Measurements from ENCODE around the gene ACOXL.

Gene ACOXL

DNA sequence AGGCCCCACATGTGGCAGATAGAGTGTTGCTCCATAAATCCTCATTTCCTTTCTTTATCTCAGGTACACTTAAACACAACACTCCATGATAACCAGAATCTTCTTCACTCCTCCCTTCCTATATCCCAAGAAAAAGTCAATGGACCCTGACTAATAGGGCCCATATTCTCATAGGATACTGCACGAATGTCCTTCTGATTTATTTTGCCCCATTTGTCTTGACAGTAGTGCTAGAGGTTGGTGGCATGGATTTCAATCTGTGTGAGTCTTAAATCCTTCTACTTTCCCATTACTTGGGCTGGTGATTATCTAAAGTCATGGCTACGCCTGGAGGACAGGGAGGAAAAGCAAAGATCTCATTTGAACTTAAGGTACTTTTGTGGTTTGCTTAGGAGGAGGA is 156.0 kb downstream of the ACOXL start:
- Histone ChIP-seq H3K36me3 (ENCODE audit: control insufficient read depth, insufficient read depth, low read length) (no peaks in the 10 kb centered on the region), H3K27me3 (replicated peaks; ENCODE audit: control insufficient read depth, insufficient read depth, low read length) (no peaks in the 10 kb centered on the region), H3K4me3 (replicated peaks; ENCODE audit: low read depth, low read length) (no peak overlapping the region)
- DNase-seq (ENCODE audit: extremely low read depth, insufficient read length) = no peak
- TF ChIP-seq CTCF (IDR thresholded peaks at IDR 0.05; ENCODE audit: insufficient read depth, low read length, poor library complexity, severe bottlenecking) = no peak

- no peak for DNase-seq (ENCODE audit: extremely low read depth, insufficient read length)
- H3K27me3 ChIP-seq (replicated peaks; ENCODE audit: control insufficient read depth, insufficient read depth, low read length) = no peaks in the 10 kb centered on the region; the same call in 1 of the 2 replicates
- no peak overlapping the region for H3K4me3 ChIP-seq (replicated peaks; ENCODE audit: low read depth, low read length)
- no peak for TF ChIP-seq CTCF (IDR thresholded peaks at IDR 0.05; ENCODE audit: insufficient read depth, low read length, poor library complexity, severe bottlenecking)
- H3K36me3 ChIP-seq (ENCODE audit: control insufficient read depth, insufficient read depth, low read length) = no peaks in the 10 kb centered on the region
These were observed 159.3 kb downstream of the ACOXL start for GRCh38 chr2:110891626-110892025.

DNA sequence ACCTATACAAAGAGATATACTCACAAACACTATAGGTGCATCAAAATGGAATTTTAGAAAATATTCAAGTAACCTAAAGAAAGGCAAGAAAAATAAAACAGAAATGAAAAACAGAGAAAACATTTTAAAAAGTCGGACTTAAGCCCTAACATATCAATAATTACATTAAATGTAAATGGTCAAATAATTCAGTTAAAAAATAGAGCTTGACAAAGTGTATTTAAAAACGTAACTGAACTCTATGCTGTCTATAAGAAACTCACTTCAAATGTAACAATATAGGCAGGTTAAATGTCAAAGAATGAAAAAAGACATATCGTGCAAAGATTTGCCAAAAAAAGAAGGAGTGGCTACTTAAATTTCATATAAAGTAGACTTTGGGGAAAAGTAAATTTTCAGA is 163.9 kb downstream of the ACOXL start:
- TF ChIP-seq CTCF (IDR thresholded peaks at IDR 0.05; ENCODE audit: insufficient read depth, low read length, poor library complexity, severe bottlenecking) = no peak
- Histone ChIP-seq H3K36me3 (ENCODE audit: control insufficient read depth, insufficient read depth, low read length) (no peaks in the 10 kb centered on the region), H3K4me3 (replicated peaks; ENCODE audit: low read depth, low read length) (no peak overlapping the region), H3K27me3 (replicated peaks; ENCODE audit: control insufficient read depth, insufficient read depth, low read length) (no peaks in the 10 kb centered on the region; the same call in none of the 2 replicates)
- no peak for DNase-seq (ENCODE audit: extremely low read depth, insufficient read length)

DNA sequence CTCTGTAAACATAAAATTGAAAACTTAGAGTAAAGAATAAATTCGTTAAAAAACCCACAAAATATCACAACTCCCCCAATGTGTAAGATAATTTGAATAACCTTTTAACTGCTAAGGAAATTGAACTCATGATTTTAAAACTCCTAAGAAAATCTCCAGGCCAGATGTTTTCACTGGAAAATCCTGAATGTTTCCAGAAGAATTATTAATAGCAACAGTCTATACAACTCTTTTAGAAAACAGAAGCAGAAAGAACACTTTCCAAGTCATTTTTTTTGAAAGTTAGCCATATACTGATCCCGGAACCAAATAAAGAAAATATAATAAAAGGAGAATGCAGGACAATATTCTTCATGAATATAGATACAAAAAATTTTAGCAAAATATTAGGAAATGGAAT is 165.6 kb downstream of the ACOXL start:
- Histone ChIP-seq H3K4me3 (replicated peaks; ENCODE audit: low read depth, low read length) (no peak overlapping the region), H3K27me3 (replicated peaks; ENCODE audit: control insufficient read depth, insufficient read depth, low read length) (no peaks in the 10 kb centered on the region; the same call in none of the 2 replicates), H3K36me3 (ENCODE audit: control insufficient read depth, insufficient read depth, low read length) (no peaks in the 10 kb centered on the region)
- DNase-seq (ENCODE audit: extremely low read depth, insufficient read length) = no peak
- no peak for TF ChIP-seq CTCF (IDR thresholded peaks at IDR 0.05; ENCODE audit: insufficient read depth, low read length, poor library complexity, severe bottlenecking)

GRCh38 chr2:110900191-110900590 is 167.8 kb downstream of the ACOXL start:
- Histone ChIP-seq H3K27me3 (replicated peaks; ENCODE audit: control insufficient read depth, insufficient read depth, low read length) (no peaks in the 10 kb centered on the region; the same call in 1 of the 2 replicates), H3K4me3 (replicated peaks; ENCODE audit: low read depth, low read length) (no peak overlapping the region), H3K36me3 (ENCODE audit: control insufficient read depth, insufficient read depth, low read length) (no peaks in the 10 kb centered on the region)
- no peak for TF ChIP-seq CTCF (IDR thresholded peaks at IDR 0.05; ENCODE audit: insufficient read depth, low read length, poor library complexity, severe bottlenecking)
- DNase-seq (ENCODE audit: extremely low read depth, insufficient read length) = no peak

GRCh38 chr2:110903548-110903947 is 171.2 kb downstream of the ACOXL start:
- TF ChIP-seq CTCF (IDR thresholded peaks at IDR 0.05; ENCODE audit: insufficient read depth, low read length, poor library complexity, severe bottlenecking) = no peak
- DNase-seq (ENCODE audit: extremely low read depth, insufficient read length) = no peak
- H3K36me3 ChIP-seq (ENCODE audit: control insufficient read depth, insufficient read depth, low read length) = no peaks in the 10 kb centered on the region
- H3K27me3 ChIP-seq (replicated peaks; ENCODE audit: control insufficient read depth, insufficient read depth, low read length) = no peaks in the 10 kb centered on the region; the same call in 1 of the 2 replicates
- H3K4me3 ChIP-seq (replicated peaks; ENCODE audit: low read depth, low read length) = no peak overlapping the region

All from GM06990 (cell line).